ENCODE measurements around the gene BRME1.
A peak's percentile ranks its signal among the peaks of the same experiment; 100 is the strongest.
"Not testable (repeated sequence)": the region's sequence is repeated elsewhere in the genome, so short reads cannot be mapped to it uniquely, and the experiment has no call there.

The BRME1 gene

GRCh38 chr19:13934785-13935109, 28.8 kb upstream of the BRME1 start:
- peaks cover 0 to 4% of the 10 kb centered on the region in 2 donors for H3K4me1 Mint-ChIP-seq (ENCODE audit: low read depth in 2 of 2)

DNA sequence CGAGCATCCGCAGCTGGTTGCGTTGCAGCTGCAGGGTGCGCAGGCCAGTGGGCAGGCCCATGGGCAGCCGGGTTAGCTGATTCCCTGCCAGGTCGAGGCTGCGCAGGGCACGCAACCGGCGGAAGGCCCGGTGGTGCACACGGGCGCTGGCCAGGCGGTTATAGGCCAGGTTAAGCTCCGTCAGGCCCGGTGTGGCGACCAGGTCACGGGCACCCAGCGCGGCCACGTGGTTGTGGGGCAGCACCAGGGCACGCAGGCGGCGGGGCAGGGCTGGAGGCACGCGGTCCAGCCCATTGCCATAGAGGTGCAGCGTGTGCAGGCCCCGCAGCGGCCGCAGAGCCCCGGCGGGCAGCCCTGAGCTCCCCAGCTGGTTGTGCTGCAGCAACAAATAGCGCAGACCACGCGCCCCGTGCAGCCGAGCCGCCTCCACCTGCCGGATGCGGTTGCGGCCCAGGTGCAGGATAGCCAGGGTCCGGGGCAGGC, 27.0 kb upstream of the BRME1 start:
- H3K27ac Mint-ChIP-seq: no peak overlapping the region
- no peak overlapping the region for H3K4me3 Mint-ChIP-seq
- peaks cover 6% of the 10 kb centered on the region for H3K36me3 Mint-ChIP-seq (ENCODE audit: insufficient read depth)
- ATAC-seq (replicated peaks): no peak
- no peaks in the 10 kb centered on the region for H3K9me3 Mint-ChIP-seq
- peaks cover 6 to 10% of the 10 kb centered on the region in 2 donors for H3K27me3 Mint-ChIP-seq
- no peak for DNase-seq
- peaks cover 0 to 4% of the 10 kb centered on the region in 2 donors for H3K4me1 Mint-ChIP-seq (ENCODE audit: low read depth in 2 of 2)

More at GRCh38 chr19:13934785-13935109, 28.8 kb upstream of the BRME1 start:
- ATAC-seq (replicated peaks) (no peak), DNase-seq (no peak)
- no peak overlapping the region for H3K27ac Mint-ChIP-seq
- no peak overlapping the region for H3K4me3 Mint-ChIP-seq
- H3K9me3 Mint-ChIP-seq: no peaks in the 10 kb centered on the region
- peaks cover 6 to 10% of the 10 kb centered on the region in 2 donors for H3K27me3 Mint-ChIP-seq
- no peaks in the 10 kb centered on the region for H3K36me3 Mint-ChIP-seq (ENCODE audit: insufficient read depth)

DNA sequence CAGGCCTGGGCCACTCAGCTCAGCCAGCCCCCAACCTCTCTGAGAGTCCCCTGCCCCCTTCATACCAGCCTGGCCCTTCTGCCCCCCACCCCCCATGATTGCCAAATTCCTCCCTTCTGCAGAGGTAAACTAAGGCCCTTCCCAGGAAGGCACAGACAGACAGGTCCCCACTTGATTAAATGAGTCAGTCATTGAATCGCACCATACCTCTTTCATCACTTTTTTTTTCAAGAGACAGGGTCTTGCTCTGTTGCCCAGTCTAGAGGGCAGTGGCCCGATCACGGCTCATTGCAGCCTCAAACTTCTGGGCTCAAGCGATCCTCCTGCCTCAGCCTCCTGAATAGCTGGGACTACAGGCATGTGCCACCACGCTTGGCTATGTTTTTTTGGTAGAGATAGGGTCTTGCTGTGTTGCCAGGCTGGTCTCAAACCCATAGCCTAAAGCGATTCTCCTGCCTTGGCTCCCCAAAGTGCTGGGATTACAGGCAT, 26.3 kb upstream of the BRME1 start:
- Mint-ChIP-seq H3K36me3 (ENCODE audit: insufficient read depth) (peaks cover 6% of the 10 kb centered on the region), H3K9me3 (no peaks in the 10 kb centered on the region), H3K4me1 (ENCODE audit: low read depth in 2 of 2) (no peaks in the 10 kb centered on the region)

GRCh38 chr19:13931391-13932148, 25.7 kb upstream of the BRME1 start:
- Mint-ChIP-seq H3K36me3 (ENCODE audit: insufficient read depth) (peaks cover 6% of the 10 kb centered on the region), H3K4me1 (ENCODE audit: low read depth in 2 of 2) (no peaks in the 10 kb centered on the region), H3K27ac (no peak overlapping the region), H3K4me3 (no peak overlapping the region), H3K9me3 (no peaks in the 10 kb centered on the region), H3K27me3 (no peaks in the 10 kb centered on the region)
- ATAC-seq (replicated peaks) (no peak), DNase-seq (no peak)

More for the DNA sequence above, 26.3 kb upstream of the BRME1 start:
- DNase-seq (no peak), ATAC-seq (replicated peaks) (no peak)
- Mint-ChIP-seq H3K4me3 (no peak overlapping the region), H3K27me3 (peaks cover 1 to 3% of the 10 kb centered on the region in 2 donors), H3K27ac (no peak overlapping the region)

GRCh38 chr19:13930402-13930801, 24.5 kb upstream of the BRME1 start:
- no peak overlapping the region for H3K4me3 Mint-ChIP-seq
- no peak for DNase-seq
- H3K27ac Mint-ChIP-seq: no peak overlapping the region
- no peak for ATAC-seq (replicated peaks)
- H3K4me1 Mint-ChIP-seq (ENCODE audit: low read depth in 2 of 2): no peaks in the 10 kb centered on the region
- H3K27me3 Mint-ChIP-seq: no peaks in the 10 kb centered on the region
- no peaks in the 10 kb centered on the region for H3K9me3 Mint-ChIP-seq
- H3K36me3 Mint-ChIP-seq (ENCODE audit: insufficient read depth): peaks cover 6% of the 10 kb centered on the region

DNA sequence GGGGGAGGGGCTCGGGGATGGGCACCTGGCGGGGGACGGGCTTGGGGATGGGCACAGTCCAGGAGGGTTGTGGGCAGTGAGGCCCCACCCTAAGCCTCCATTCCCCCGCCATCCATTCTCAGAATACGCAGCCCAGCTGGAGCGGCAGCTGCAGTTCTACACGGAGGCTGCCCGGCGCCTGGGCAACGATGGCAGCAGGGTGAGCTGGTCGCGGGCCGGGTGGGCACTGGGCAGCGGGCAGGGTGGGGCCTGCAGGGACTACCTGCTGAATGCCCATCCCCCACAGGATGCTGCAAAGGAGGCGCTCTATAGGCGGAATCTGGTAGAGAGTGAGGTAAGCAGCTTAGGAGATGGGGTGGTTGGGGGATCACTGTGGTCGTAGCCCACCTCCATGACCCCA, 24.0 kb upstream of the BRME1 start:
- DNase-seq (no peak), ATAC-seq (replicated peaks) (no peak)
- peaks cover 6% of the 10 kb centered on the region for H3K36me3 Mint-ChIP-seq (ENCODE audit: insufficient read depth)
- no peak overlapping the region for H3K4me3 Mint-ChIP-seq
- H3K9me3 Mint-ChIP-seq: no peaks in the 10 kb centered on the region
- H3K4me1 Mint-ChIP-seq (ENCODE audit: low read depth in 2 of 2): no peaks in the 10 kb centered on the region
- no peak overlapping the region for H3K27ac Mint-ChIP-seq
- no peaks in the 10 kb centered on the region for H3K27me3 Mint-ChIP-seq

DNA sequence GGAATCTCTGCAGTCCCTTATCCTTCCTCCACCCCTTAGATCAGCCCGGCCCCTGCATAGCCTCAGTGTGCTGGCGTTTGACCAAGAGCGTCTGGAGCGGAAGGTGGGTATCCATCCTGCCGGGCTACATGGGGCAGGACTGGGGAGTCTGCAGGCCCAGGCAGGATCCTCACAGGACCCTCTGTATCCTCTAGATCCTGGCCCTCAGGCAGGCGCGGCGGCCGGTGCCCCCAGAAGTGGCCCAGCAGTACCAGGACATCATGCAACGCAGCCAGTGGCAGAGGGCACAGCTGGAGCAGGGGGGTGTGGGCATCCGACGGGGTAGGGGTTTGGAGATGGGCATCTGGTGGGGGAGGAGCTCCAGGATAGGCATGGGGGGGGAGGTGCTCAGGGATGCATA, 23.4 kb upstream of the BRME1 start:
- Mint-ChIP-seq H3K4me3 (no peak overlapping the region), H3K36me3 (ENCODE audit: insufficient read depth) (peaks cover 6% of the 10 kb centered on the region), H3K27me3 (no peaks in the 10 kb centered on the region), H3K27ac (no peak overlapping the region), H3K4me1 (ENCODE audit: low read depth in 2 of 2) (no peaks in the 10 kb centered on the region), H3K9me3 (no peaks in the 10 kb centered on the region)
- no peak for DNase-seq
- ATAC-seq (replicated peaks): no peak

- Mint-ChIP-seq H3K36me3 (ENCODE audit: insufficient read depth) (peaks cover 26% of the 10 kb centered on the region), H3K27me3 (no peaks in the 10 kb centered on the region), H3K27ac (peak overlapping the region in 1 of 2 donors; percentile 61), H3K4me1 (ENCODE audit: low read depth in 2 of 2) (no peaks in the 10 kb centered on the region), H3K4me3 (no peak overlapping the region), H3K9me3 (no peaks in the 10 kb centered on the region)
- DNase-seq (no peak), ATAC-seq (replicated peaks) (no peak)
These were observed 20.8 kb upstream of the BRME1 start for GRCh38 chr19:13926715-13927114.

DNA sequence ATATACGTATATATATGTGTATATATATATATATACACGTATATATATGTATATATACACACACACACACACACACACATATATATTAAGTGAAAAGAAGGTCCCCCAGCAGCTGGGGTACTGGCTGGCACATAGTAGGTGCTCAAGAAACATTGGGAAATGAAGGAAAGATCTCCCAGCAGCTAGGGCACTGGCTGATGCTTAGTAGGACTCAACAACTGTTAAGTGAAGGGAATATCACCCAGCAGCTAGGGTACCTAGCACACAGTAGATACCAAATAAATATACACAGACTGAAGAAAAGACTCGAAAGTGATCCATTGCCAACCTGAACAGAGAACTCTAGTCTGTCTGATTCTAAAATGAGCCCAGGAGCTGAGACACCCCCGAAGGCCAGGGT, 20.1 kb upstream of the BRME1 start:
- no peak for ATAC-seq (replicated peaks)
- Mint-ChIP-seq H3K4me3 (no peak overlapping the region), H3K27ac (no peak overlapping the region), H3K27me3 (no peaks in the 10 kb centered on the region), H3K9me3 (no peaks in the 10 kb centered on the region), H3K4me1 (ENCODE audit: low read depth in 2 of 2) (no peaks in the 10 kb centered on the region), H3K36me3 (ENCODE audit: insufficient read depth) (peaks cover 31% of the 10 kb centered on the region)
- no peak for DNase-seq

- Mint-ChIP-seq H3K36me3 (ENCODE audit: insufficient read depth) (peaks cover 31% of the 10 kb centered on the region), H3K27me3 (no peaks in the 10 kb centered on the region), H3K9me3 (no peaks in the 10 kb centered on the region), H3K4me3 (no peak overlapping the region), H3K27ac (peak overlapping the region in 1 of 2 donors; percentile 49), H3K4me1 (ENCODE audit: low read depth in 2 of 2) (no peaks in the 10 kb centered on the region)
- DNase-seq (no peak), ATAC-seq (replicated peaks) (no peak)
These were observed 17.5 kb upstream of the BRME1 start for GRCh38 chr19:13923194-13923987.

GRCh38 chr19:13922118-13922517, 16.2 kb upstream of the BRME1 start:
- Mint-ChIP-seq H3K27ac (peak overlapping the region; percentile 16 to 31), H3K36me3 (ENCODE audit: insufficient read depth) (peaks cover 28% of the 10 kb centered on the region)
- not testable (repeated sequence) for H3K27me3 Mint-ChIP-seq; DNase-seq; H3K4me1 Mint-ChIP-seq (ENCODE audit: low read depth in 2 of 2); ATAC-seq (replicated peaks); H3K9me3 Mint-ChIP-seq; H3K4me3 Mint-ChIP-seq

DNA sequence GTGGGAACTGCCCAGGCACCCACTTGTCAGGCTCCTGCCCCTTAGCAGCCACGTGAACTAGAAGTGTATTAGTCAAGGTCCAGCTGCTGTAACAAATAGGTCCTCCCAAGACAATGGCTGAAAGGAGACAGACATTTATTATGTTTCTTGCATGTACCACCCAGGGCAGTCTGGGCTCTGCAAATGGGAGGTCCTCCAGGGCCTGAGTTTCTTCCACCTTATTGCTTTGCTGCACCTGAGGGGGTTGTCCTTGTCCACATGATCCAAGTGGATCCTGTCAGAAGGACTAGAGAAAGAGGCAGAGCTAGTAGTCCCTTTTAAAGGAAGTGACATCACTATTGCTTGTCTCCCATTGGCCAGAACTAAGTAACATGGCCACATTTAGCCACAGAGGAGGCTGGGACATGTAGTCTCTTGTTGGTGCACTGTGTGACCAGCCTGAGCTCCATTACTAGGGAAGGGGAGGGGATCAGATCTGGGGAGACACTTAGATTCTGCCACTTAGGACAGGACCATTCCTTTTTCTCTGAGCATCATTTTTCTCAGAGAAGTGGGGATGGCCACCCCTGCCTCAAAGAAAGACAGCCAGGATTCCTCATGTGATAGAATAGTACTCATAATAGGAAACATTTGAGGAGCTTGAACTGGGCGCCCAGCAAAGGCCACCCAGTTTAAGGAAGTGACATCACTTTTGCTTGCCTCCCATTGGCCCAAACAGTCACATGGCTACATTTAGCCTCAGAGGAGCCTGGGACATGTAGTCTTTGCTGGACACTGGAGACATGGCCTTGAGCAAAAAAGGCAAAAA, 15.2 kb upstream of the BRME1 start:
- DNase-seq: no peak

DNA sequence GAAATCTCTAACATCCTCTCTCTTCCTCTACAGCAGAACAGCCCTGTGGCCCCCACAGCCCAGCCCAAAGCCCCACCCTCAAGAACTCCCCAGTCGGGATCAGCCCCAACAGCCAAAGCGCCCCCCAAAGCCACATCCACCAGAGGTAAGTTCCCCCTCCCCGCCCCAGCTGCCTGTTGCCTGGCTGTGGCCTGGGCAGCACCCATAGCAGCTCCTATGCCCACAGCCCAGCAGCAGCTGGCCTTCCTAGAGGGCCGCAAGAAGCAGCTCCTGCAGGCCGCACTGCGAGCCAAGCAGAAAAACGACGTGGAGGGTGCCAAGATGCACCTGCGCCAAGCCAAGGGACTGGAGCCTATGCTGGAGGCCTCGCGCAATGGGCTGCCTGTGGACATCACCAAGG, 14.6 kb upstream of the BRME1 start:
- H3K9me3 Mint-ChIP-seq: no peaks in the 10 kb centered on the region
- DNase-seq: no peak
- H3K36me3 Mint-ChIP-seq (ENCODE audit: insufficient read depth): peaks cover 34% of the 10 kb centered on the region
- ATAC-seq (replicated peaks): no peak
- no peaks in the 10 kb centered on the region for H3K4me1 Mint-ChIP-seq (ENCODE audit: low read depth in 2 of 2)
- H3K4me3 Mint-ChIP-seq: no peak overlapping the region
- H3K27ac Mint-ChIP-seq: peak overlapping the region in 1 of 2 donors; percentile 68
- no peaks in the 10 kb centered on the region for H3K27me3 Mint-ChIP-seq

More for the DNA sequence above, 15.2 kb upstream of the BRME1 start:
- Mint-ChIP-seq H3K4me3 (no peak overlapping the region), H3K9me3 (no peaks in the 10 kb centered on the region), H3K36me3 (ENCODE audit: insufficient read depth) (peaks cover 28% of the 10 kb centered on the region), H3K27ac (peak overlapping the region; percentile 10 to 68), H3K27me3 (no peaks in the 10 kb centered on the region), H3K4me1 (ENCODE audit: low read depth in 2 of 2) (no peaks in the 10 kb centered on the region)
- ATAC-seq (replicated peaks): peak; percentile 78

Measured in effector memory CD8-positive, alpha-beta T cell (primary cell).